Muscle of back (tissue), 11 donors: Measurements from ENCODE around the gene LRRC37A. TPM values are rescaled to one million over a fixed set of nuclear protein-coding genes. Genes with fewer than 3 reads are reported as not detected.
"Not testable (repeated sequence)": the region's sequence is repeated elsewhere in the genome, so short reads cannot be mapped to it uniquely, and the experiment has no call there.

ENCODE experiments used
- DNase-seq, 3 donors: peaks; one replicate each; pipeline versions ENCODE4 v3.0.0 to v3.0.0-alpha.2; 2013
- polyA plus RNA-seq, 10 donors: library from polyadenylated mRNA; unstranded; fragments of 120-200 nt; gene quantifications; one replicate each; pipeline ENCODE4 v1.2.1, GENCODE V29; 2013; ENCODE audit not compliant: insufficient read length in 10 of 10

Gene LRRC37A
- polyA plus RNA-seq, 10 donors = 1.5 to 7.2 (median 2.5) TPM

DNA sequence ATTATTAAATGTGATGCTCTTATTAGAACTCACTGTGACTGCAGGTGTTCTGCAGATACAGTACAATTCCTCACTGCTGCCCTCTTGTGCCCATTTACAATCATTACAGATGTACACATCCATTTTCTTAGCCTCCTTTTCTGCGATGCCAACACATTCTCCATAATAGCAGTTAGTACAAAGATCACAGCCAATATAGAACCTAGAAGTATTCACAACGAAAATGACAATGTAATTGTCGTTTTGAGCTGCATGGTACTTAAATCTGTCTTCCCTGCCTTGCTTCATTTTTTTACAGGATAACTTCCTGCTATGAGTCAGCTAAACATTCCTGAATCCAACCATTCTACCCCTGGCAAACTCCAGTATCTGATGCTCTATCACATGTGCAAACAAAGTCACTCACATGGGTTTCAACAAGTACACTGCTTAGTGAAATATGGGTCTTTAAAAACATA, 8.1 kb upstream of the LRRC37A start:
- peak; percentile 67 to 89 (median 72) for DNase-seq

DNA sequence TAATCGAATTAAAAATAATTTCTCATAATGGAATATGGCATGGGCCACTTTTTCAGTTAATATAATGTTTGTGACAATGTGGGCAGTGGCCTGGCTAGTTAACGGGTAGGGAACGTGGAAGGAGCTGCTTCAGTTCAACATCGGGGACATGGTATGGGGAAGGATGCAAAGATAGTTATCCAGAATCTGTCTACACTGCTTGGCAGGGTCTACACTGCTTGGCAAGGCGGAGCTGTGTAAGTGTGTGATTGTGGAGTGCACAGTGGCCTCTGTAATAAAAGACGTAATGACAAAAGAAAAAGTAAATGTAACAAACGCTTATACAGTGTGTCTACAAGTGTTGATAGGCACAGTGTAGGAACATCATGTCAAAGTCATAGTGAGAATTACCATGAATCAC, 7.3 kb upstream of the LRRC37A start:
- not testable (repeated sequence) for DNase-seq

DNA sequence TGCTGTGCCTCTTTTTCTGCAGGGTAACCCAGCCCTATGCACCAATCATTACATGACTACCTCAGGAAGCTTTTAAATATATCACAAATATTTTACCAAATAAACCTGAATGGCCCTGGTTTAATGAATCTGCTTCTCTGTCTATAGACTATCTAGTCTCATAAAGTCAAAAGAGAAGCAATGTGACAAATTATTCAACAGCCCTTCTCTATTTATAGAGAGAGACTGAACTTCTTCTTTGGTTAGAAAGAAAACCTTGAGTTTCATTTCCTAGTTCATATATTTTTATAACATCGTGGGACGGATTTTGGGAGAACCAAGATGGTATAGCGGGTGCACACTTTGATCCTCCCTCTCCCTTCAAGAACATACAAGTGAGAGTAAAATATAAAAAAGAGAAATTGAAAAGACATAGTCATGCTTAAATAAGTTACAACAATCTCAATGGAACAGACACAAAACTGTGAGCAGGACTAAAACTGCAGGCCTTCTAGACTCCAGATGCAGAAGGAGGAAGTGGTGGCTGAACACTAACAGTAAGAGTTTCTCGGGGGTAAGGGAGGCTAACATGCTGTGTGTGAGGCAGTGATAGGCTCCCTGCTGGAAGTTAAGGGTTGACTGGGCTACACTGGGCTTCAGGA, 3.9 kb upstream of the LRRC37A start:
- not testable (repeated sequence) for DNase-seq

GRCh38 chr17:46291618-46292017, 3.3 kb upstream of the LRRC37A start:
- DNase-seq = not testable (repeated sequence)

GRCh38 chr17:46341220-46341619, 46.3 kb downstream of the LRRC37A start:
- not testable (repeated sequence) for DNase-seq

DNA sequence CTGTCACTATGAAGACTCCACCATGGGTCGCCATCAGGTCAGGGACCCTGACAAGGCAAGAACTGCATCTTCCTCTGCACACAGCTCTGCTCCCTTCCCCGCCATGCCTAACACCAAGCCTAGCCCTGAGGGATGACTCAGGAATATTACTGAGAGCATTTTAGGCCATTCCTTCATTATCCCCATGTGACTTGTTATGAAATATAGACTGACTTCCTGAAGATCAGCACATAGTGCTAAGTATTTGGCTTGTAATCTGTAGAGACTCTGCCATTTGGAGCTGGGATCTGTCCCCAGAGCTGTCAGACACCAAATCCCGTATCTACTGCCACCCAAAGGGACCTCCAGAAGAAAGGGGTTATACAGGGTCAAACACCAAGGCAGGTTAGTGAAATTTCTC, 47.2 kb downstream of the LRRC37A start:
- DNase-seq = not testable (repeated sequence)

GRCh38 chr17:46348345-46348744, 53.4 kb downstream of the LRRC37A start:
- not testable (repeated sequence) for DNase-seq

GRCh38 chr17:46349060-46349459, 54.1 kb downstream of the LRRC37A start:
- not testable (repeated sequence) for DNase-seq

DNA sequence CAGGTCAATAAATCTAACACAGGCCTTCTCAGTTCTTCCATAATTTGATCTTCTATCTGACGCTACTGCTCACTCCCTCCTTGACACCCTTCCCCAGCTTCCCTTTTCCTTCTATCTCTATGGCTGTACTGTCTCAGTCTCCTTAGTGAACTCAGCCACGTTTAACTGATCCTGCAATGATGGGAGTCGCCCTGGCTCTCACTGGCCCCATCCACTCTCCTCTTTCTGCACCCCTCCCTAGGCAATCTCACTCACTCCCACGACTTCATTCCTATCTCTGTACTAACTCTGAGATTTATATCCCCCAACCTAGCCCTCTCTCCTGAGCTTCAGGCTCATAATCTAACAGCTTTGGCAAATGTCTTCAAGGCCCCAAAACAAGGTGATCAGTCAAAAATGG, 58.9 kb downstream of the LRRC37A start:
- not testable (repeated sequence) for DNase-seq

- DNase-seq = not testable (repeated sequence)
These were observed 66.3 kb downstream of the LRRC37A start for GRCh38 chr17:46361145-46361735.

GRCh38 chr17:46361755-46362154, 66.8 kb downstream of the LRRC37A start, which contains the start of gene ARL17B:
Gene ARL17B (minus strand): TSS chr17:46361766. CDS start chr17:46358397, 3,369 bp downstream.
- not testable (repeated sequence) for DNase-seq

GRCh38 chr17:46367520-46367919, 72.6 kb downstream of the LRRC37A start:
- DNase-seq = not testable (repeated sequence)

DNA sequence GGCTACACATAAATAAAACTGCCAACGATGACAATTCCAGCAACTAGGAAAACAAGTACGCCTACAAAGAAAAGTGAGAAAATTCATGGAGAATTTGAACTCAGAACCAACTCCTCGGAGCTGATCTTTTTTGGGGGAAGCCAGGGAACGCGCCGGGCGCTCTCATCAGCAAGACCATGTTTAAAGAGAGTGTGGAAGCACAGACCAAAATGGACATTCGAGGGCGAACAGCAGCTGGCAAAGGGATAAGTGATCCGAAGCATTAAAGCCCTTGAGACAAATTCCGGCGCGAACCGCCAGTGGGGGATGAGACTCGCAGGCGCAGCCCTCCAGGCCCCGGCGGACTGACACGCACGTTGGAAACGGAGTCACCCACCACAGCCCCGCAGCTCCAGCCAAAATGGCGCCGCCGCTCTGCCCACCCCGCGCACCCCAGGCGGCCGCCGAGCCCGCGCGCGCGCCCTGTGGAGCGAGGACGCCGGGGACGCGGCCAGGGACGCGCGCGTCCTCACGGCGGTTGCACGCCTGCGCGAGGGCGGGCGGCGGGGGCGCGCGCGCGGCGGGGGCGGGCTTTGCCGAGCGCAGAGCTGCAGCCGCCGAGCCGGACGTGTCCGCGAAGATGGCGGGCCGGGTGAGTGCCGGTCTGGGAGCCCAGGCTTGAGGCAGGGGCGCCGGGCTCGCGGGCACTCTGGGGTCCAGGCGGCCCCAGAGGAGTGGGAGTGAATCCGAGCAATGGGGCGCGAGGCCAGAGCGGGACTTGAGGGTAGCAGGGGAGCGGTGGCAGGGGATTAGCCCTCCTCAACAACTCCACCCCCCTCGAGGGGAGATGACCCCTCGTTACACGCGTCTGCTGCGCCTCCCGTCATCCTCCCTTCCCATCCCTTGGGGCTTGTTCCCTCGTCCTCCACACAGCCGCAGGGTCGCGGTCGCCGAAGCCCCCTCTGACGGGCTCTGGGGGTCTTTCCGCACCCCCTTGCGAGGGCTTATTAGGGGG, 77.6 kb downstream of the LRRC37A start:
- not testable (repeated sequence) for DNase-seq

DNA sequence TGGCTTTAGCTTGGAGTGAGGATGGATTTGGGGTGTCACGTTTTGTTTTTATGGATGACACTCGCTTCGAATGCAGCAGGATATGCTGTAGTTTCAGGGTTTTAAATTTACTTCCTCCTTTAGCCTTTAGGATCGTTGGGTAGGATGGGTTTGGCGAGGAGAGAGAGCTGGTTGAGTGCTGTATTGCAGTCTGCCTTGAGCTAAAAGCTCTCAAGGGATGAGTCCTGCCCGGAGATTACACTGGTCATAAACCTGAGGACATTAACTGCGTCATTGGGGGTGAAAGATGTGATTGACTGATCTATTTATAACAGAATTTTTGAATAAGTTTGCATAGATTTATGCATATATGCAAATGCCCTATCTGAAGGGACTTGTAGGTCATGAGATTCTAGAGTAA, 78.5 kb downstream of the LRRC37A start:
- not testable (repeated sequence) for DNase-seq

DNA sequence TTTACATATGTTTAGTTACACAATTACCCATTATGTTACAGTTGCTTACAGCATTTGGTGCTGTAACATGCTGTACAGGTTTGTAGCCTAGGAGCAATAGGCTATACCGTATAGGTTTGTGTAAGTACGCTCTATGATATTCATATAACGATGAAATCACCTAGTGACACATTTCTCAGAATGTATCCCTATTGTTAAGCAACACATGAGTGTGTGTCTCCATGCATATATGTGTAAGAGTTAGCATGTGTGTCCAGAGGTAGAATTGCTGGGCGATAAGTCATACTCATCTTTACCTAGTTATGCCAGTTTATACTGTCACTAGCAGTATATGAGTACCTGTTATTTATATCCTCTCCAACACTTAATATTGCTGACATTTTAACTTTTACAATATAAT, 88.2 kb downstream of the LRRC37A start:
- DNase-seq = not testable (repeated sequence)

- not testable (repeated sequence) for DNase-seq
These were observed 90.6 kb downstream of the LRRC37A start for GRCh38 chr17:46385491-46385890.

Other genes with a start within 250 kb of the LRRC37A start
- 10 to 100 TPM; 25.4 to 63.0 (median 33.5) TPM for gene KANSL1, start 101.7 kb upstream of the LRRC37A start, polyA plus RNA-seq
- gene ARL17B, start 66.6 kb downstream of the LRRC37A start, polyA plus RNA-seq = 10 to 100 TPM in 5 of 10 donors, 1 to 10 TPM in 5; 5.2 to 12.7 (median 9.9) TPM
- 10 to 100 TPM; 10.6 to 37.5 (median 17.0) TPM for gene LRRC37A2, start 217.3 kb downstream of the LRRC37A start, polyA plus RNA-seq